OCI-LY3 (cell line): ENCODE data around the gene CBL.

ENCODE experiments used
- EZH2phosphoT487 ChIP-seq: fragments of 200-600 bp; shearing (Covaris generic); IDR thresholded peaks from 2 replicates; pipeline ENCODE4 v1.6.1; 2018; ENCODE audit warnings: antibody characterized with exemption, mixed run types, low read depth
- TF ChIP-seq, protein P1 (sequence below): fragments of 200-600, 300-600 bp; sonication (generic); IDR thresholded peaks from 2 replicates; pipeline ENCODE4 v1.5.1; 2014; ENCODE audit warnings: antibody characterized with exemption, low read length, low read depth

DNA sequence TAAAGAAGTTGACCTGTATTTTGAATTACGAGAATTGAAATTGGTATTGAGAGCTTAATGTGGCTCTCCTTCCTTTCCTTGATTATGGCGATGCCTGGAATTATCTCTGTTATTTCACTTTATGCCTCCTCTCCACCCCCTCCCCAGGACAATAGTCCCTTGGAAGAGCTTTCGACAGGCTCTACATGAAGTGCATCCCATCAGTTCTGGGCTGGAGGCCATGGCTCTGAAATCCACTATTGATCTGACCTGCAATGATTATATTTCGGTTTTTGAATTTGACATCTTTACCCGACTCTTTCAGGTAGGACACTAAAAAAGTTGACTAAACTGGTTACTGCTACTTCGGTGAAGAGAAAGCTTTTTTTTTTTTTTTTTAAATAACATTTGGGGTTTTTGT lies 67.6 kb downstream of the CBL start:
- TF ChIP-seq, protein P1, sequence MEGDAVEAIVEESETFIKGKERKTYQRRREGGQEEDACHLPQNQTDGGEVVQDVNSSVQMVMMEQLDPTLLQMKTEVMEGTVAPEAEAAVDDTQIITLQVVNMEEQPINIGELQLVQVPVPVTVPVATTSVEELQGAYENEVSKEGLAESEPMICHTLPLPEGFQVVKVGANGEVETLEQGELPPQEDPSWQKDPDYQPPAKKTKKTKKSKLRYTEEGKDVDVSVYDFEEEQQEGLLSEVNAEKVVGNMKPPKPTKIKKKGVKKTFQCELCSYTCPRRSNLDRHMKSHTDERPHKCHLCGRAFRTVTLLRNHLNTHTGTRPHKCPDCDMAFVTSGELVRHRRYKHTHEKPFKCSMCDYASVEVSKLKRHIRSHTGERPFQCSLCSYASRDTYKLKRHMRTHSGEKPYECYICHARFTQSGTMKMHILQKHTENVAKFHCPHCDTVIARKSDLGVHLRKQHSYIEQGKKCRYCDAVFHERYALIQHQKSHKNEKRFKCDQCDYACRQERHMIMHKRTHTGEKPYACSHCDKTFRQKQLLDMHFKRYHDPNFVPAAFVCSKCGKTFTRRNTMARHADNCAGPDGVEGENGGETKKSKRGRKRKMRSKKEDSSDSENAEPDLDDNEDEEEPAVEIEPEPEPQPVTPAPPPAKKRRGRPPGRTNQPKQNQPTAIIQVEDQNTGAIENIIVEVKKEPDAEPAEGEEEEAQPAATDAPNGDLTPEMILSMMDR, result no peak
- no peak for TF ChIP-seq EZH2phosphoT487
